Measurements from ENCODE around the gene SHISA7.

SHISA7 gene

DNA sequence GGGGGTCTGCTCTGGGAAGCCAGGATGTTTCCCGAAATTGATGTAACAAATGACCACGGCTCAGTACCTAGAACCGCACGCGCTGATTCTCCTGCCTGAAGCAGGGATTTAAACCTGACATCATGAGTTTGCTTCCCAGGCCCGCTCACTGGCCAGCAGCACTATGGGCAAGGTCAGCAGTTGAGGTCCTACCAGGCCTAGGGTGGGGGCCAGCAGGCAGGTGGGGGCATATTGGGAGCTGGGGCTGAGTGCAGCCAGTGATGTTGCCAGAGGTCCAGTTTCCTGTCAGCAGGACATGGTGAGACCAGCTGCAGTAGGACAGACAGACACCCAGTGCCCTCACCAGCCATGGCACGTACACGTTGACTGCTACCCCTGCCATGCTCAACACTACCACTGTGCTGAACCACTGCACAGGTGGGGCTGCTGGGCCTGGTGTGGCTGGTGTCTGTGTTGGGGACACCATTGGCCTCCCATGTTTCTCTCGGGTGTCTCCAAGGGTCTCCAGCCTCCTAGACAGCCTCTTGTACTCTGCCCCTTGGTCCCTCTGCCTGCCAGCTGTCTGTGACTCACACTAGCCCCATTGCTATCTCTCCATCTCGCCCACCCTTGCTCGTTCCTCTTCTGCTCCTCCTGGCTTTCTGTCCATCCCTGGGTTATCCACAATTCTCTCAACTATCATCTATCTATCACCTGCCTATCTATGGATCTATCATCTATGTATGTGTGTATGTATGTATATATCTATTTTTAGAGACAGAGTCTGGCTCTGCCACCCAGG is 22.6 kb upstream of the SHISA7 start:
- TF ChIP-seq, protein P1, sequence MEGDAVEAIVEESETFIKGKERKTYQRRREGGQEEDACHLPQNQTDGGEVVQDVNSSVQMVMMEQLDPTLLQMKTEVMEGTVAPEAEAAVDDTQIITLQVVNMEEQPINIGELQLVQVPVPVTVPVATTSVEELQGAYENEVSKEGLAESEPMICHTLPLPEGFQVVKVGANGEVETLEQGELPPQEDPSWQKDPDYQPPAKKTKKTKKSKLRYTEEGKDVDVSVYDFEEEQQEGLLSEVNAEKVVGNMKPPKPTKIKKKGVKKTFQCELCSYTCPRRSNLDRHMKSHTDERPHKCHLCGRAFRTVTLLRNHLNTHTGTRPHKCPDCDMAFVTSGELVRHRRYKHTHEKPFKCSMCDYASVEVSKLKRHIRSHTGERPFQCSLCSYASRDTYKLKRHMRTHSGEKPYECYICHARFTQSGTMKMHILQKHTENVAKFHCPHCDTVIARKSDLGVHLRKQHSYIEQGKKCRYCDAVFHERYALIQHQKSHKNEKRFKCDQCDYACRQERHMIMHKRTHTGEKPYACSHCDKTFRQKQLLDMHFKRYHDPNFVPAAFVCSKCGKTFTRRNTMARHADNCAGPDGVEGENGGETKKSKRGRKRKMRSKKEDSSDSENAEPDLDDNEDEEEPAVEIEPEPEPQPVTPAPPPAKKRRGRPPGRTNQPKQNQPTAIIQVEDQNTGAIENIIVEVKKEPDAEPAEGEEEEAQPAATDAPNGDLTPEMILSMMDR (IDR thresholded peaks at IDR 0.05; ENCODE audit: insufficient read depth, missing control alignments): no peak
- DNase-seq (ENCODE audit: insufficient read length, low spot score) (no peak), FAIRE-seq (no peak)

DNA sequence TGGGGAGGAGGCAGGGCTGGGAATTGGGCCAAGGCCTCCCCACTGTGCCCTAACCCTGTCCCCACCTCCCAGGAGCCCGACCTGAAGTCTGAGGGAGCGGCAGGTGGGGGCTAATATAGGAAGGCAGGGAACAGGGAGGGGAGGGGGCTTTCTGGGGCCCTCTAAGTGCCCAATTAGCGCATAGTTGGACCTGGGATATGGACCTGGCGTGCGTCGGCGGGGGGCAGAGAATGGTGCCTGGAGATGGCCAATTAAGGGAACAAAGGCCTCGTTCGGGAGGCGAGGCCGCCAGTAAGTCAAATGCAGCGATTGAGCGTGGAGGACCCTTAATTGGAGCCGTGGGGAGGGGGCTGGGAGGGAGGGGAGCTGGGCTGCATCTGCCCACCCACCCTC is 21.6 kb upstream of the SHISA7 start, which contains the start of gene C19orf85:
C19orf85 (minus strand) TSS at position 90 of the 393 bp plus-strand sequence. CDS start 197 bp downstream, outside the sequence.
- DNase-seq (ENCODE audit: insufficient read length, low spot score) (no peak), FAIRE-seq (no peak)
- TF ChIP-seq, protein P1 (IDR thresholded peaks at IDR 0.05; ENCODE audit: insufficient read depth, missing control alignments): no peak

DNA sequence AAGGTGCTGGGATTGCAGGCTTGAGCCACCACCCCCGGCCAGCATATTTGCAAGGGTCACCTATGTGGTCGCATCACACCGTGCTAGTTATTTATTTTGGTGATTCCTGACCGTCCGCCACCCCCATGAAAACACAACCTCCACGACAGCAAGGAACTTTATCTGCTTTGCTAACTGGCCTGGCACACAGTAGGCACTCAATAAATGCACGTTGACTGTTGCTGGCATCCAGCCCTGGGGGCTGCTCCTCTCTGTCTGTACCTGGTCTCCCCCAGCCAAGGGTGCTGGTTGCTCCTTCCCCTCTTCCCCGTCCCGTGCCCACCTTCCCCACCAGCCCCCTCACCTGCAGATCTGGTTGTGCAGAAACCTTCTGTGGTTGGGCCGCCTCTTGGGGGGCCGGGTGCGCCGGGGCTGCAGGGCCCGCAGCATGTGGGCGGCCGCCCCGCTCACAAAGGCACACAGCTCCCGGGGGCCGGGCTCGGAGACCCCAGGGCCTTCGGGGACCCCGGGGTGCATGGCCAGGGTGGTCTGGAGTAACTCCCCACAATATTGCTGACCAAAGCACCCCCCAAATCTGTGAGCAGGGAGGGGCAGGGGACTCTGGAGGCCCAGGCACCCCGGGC is 21.1 kb upstream of the SHISA7 start:
- DNase-seq (ENCODE audit: insufficient read length, low spot score): no peak
- no peak for FAIRE-seq
- TF ChIP-seq, protein P1 (IDR thresholded peaks at IDR 0.05; ENCODE audit: insufficient read depth, missing control alignments): no peak

DNA sequence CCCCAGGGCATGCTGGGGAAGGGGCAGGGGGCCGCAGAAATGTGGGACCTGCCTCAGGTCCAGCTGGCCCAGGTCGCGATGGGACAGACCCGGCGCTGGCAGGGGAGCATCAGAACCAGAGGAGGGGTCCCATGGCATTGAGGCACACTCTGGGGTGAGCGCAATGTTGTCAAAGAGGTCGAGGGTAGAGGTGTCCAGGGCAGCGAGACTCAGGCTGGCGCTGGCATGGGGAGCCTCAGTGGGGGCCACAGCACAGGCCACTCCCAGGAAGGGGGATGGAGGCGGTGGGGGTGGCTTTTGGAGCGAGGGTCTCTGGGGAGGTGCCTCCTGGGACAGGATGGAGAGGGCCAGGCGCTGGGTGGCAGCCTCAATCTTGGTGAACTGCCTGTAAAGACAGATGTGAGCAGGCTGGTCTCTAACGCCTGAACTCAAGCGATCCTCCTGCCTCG is 20.5 kb upstream of the SHISA7 start:
- no peak for DNase-seq (ENCODE audit: insufficient read length, low spot score)
- FAIRE-seq: no peak
- TF ChIP-seq, protein P1 (IDR thresholded peaks at IDR 0.05; ENCODE audit: insufficient read depth, missing control alignments): no peak

DNA sequence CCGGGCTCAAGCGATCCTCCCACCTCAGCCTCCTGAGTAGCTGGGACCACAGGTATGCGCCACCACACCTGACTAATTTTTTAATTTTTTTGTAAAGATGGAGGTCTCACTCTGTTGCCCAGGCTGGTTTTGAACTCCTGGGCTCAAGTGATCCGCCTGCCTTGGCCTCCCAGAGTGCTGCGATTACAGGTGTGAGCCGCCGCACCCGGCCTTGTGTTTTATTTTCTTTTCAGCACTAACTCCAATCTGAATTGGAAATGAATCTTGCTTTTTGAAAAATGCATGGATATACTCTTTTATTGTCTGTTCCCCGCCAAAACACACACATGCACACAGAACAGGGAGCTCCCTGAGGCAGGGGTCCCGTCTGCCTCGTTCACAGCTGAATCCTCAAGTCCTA is 19.6 kb upstream of the SHISA7 start:
- FAIRE-seq (no peak), DNase-seq (ENCODE audit: insufficient read length, low spot score) (no peak)
- TF ChIP-seq, protein P1 (IDR thresholded peaks at IDR 0.05; ENCODE audit: insufficient read depth, missing control alignments): no peak

DNA sequence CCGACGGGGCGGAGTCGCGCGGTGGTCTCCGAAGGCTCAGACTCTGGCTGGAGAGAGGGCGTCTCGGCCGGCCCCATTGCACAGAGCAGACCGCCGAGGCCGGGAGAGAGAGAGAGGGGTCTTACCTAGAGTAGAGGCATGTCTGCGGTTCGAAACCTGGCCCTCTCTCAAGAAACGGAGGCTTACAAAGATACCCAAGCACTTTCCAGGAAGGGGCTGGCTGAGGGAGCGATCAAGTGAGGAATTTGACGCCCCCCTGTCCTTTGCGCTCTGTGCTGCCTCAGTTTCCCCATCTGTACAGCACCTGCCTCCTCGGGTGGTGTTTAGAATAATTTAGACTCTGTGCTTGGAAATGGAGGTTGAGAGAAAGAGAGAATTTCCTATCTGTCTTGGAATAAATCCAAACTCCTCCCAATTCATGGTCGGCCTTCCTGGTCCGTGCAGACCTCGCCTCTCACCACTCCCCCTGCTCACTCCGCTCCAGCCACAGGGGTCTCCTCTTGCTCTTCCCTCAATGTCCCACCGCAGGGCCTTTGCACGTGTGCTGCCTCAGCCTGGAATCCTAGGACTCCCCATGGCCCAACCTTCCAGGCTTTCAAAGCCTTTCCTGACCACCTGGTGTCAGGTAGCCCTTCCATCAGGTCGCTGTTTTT is 19.0 kb upstream of the SHISA7 start:
- TF ChIP-seq, protein P1 (IDR thresholded peaks at IDR 0.05; ENCODE audit: insufficient read depth, missing control alignments): no peak
- FAIRE-seq (no peak), DNase-seq (ENCODE audit: insufficient read length, low spot score) (no peak)

All from D721Med (cell line).